C4-2B (cell line): ENCODE measurements around the gene DZIP1L.

Experiments used
- H3K27ac ChIP-seq: fragments of 450-650 bp; 2 replicates; pipeline ENCODE4 v1.5.1; 2017
- CTCF ChIP-seq: fragments of 450-650 bp; conservative IDR thresholded peaks from 2 replicates; pipeline ENCODE4 v1.5.1; 2017; ENCODE audit warnings: mild to moderate bottlenecking
- ZFX ChIP-seq: fragments of 450-650 bp; IDR thresholded peaks from 2 replicates; pipeline ENCODE4 v1.6.1; 2017

Gene DZIP1L

DNA sequence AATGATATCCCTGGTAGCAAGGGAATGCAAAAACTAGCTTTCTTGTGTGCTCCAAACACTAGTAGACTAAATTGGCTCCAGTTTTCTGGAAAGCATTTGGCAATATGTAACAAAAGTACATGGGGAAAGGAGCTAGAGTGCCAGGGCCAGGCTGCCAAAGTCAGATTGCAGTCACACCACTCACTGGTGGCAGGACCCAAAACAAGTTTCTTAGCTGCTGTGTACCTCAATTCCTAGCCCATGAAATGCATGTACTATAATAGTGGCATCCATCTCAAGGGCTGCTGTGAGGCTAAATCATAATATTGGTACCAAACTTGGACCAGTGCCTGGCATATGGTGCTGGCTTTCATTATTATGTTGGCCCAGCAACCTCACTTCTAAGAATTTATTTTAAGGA lies 56.1 kb downstream of the DZIP1L start:
- no peak overlapping the region for H3K27ac ChIP-seq
- no peak for TF ChIP-seq ZFX

DNA sequence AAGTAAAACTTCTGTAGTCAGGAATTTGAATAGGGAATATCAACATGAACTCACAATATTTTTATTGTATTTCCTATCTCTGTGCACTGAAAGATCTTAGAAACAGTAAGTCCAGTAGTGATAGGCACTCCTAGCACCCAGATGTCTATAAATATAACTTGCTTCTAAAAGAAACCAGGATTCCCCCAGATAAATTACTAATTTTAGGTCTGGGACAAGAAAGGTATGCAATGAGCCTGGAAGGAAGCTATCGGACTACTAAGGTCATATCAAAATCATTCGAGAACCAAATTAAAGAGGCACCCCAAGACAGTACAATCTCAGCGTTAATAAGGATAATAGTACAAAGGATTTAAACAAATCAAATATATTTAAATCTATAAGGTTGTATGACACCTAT lies 58.0 kb downstream of the DZIP1L start:
- no peak for TF ChIP-seq CTCF
- no peak for TF ChIP-seq ZFX
- H3K27ac ChIP-seq = no peak overlapping the region

DNA sequence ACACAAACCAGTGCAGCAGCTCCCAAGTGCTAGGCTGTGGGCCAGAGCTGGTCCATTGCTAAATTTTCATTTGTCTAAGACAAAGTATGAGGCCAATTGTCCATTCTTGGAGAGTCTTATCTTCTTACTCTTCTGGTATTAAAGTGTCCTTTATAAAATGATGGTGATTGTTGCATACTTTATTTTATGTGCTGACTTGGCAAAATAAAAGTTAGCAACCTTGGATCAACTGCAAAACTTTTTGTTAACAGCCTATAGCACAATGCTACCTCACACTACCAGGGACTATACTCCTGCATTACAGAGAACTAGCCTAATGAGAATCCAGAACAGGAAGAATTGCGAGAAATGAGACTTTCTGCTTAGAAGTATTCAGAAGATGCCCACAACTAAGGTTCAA lies 61.4 kb downstream of the DZIP1L start:
- H3K27ac ChIP-seq = no peak overlapping the region
- TF ChIP-seq ZFX (no peak), CTCF (no peak)

GRCh38 chr3:138051947-138052802 lies 63.2 kb downstream of the DZIP1L start:
- TF ChIP-seq CTCF (peak; percentile 94), ZFX (no peak)

GRCh38 chr3:138049157-138049919 lies 66.1 kb downstream of the DZIP1L start:
- H3K27ac ChIP-seq = no peak overlapping the region
- no peak for TF ChIP-seq ZFX
- TF ChIP-seq CTCF = peak; percentile 15

More at GRCh38 chr3:138051947-138052802, 63.2 kb downstream of the DZIP1L start:
- no peak overlapping the region for H3K27ac ChIP-seq

DNA sequence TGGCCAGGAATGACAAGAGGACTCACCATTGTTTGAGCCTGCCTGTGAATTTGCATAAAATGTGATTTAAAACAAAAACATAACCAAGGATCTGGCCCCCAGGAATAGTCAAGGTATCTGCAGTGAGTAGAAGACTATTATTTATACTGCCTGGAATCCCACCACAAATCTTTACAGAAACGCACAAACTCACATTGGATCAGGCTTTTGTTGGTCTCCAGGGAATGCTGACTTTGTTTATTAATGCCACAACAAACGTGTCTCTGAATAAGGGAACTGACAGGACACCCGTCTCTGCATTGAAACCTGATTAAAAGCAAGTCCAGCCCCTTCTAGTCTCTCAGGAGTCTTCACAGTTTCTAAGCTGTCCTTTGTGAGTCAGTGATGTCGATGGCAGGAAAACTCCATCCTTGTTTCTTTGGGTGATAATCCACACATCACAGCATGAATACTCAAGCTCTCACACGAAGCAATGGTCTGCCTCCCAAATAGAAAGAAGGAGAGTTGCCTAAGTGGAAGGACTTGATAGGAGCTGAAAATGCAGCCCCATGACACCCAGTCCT lies 67.7 kb downstream of the DZIP1L start:
- TF ChIP-seq CTCF = no peak
- no peak for TF ChIP-seq ZFX
- no peak overlapping the region for H3K27ac ChIP-seq

DNA sequence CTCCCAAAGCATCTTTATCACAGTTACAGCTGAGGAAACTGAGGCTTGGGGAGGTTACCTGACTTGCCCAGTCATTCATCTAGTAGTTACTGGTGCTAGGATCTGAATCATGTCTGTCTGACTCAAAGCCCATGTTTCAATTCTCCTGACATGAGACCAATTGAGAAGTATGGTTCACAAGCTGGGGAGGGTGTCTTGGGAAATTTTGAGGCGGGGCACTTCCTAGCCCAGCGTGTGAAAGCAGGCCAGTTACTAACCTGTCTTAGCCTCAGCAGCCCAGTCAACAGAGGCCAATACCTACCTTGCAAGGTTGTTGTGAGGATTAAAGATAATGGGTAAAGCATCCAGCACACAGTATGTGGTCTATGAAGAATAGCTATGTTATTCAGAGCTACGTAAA lies 68.5 kb downstream of the DZIP1L start:
- TF ChIP-seq ZFX (no peak), CTCF (no peak)
- no peak overlapping the region for H3K27ac ChIP-seq
